GM12865 (cell line): ENCODE measurements around the gene IFNGR2.
"Not testable (repeated sequence)": the region's sequence is repeated elsewhere in the genome, so short reads cannot be mapped to it uniquely, and the experiment has no call there.

ENCODE experiments used
- DNase-seq: peaks from one replicate; pipeline ENCODE4 v3.0.0; 2010; ENCODE audit warnings: low read depth
- H3K4me3 ChIP-seq: 2 replicates; pipeline ENCODE4 v1.5.1; 2011; ENCODE audit warnings: mild to moderate bottlenecking, low read depth, low read length, control low read depth
- CTCF ChIP-seq: IDR thresholded peaks from 2 replicates; pipeline ENCODE4 v1.5.1; 2011; ENCODE audit warnings: low read length, control low read depth, low read depth, inconsistent platforms; ENCODE audit not compliant: insufficient read depth; ENCODE audit errors: missing control alignments

The IFNGR2 gene

GRCh38 chr21:33437140-33437539 is 33.9 kb downstream of the IFNGR2 start:
- H3K4me3 ChIP-seq: no peak overlapping the region
- no peak for TF ChIP-seq CTCF
- no peak for DNase-seq

DNA sequence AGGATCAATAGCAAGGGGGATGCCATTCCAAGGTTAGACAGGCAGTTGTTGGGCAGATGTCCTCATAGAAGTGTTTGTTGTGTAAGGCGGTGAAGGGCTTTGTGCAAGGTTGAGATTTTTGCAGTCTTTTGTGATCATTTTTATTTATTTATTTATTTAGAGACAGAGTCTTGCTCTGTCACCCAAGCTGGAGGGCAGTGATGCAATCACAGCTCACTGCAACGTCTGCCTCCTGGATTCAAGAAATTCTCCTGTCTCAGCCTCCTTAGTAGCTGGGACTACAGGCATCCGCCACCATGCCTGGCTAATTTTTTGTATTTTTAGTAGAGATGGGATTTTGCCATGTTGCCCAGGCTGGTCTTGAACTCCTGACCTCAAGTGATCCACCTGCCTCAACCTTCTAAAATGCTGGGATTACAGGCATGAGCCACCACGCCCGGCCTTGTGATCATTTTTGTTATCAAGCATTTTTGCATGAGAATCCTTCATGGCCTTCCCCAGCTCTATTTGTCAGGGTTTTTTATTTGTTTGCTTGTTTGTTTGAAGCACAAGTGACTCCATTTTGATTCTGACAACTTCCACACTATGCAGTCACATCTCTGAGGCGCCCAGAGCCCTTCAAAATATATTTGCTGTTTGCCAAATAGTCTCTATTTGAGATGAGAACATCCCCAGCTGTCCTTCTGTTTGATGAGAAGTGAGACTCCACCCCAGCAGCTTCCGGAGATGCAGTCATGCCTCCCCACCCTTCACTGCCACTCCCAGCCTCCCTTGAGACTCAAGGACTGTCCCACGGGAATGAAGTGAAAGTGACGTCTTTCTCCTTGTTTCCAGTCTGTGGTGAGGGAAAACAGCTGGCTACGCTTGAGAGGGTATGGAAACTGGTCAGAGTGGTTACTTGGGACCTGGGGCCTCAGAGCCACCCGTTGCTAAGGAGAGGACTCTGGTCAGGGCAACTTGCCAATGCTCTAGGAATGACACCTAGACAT is 38.6 kb downstream of the IFNGR2 start:
- no peak overlapping the region for H3K4me3 ChIP-seq
- peak; percentile 93 for DNase-seq
- TF ChIP-seq CTCF: no peak

- DNase-seq: no peak
- H3K4me3 ChIP-seq: no peak overlapping the region
- TF ChIP-seq CTCF: no peak
Measured at GRCh38 chr21:33443194-33443593, 40.0 kb downstream of the IFNGR2 start.

DNA sequence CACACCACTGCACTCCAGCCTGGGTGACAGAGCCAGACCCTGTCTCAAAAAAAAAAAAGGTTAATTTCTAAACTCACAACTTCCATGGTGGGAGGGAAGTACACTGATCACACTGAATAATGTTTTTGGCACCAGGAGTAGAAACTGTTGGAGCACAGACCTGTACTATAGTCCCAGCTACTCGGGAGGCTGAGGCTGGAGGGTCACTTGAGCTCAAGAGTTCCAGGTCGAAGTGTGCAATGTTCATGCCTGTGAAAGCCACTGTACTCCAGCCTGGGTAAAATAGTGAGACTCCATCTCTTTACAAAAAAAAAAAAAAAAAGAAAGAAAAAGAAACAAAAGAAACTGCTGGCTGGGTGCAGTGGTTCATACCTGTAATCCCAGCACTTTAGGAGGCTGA is 41.3 kb downstream of the IFNGR2 start:
- TF ChIP-seq CTCF: no peak

GRCh38 chr21:33446620-33447019 is 43.4 kb downstream of the IFNGR2 start:
- H3K4me3 ChIP-seq, DNase-seq: not testable (repeated sequence)

More for the DNA sequence above, 41.3 kb downstream of the IFNGR2 start:
- DNase-seq: no peak
- no peak overlapping the region for H3K4me3 ChIP-seq

GRCh38 chr21:33449616-33450015 is 46.4 kb downstream of the IFNGR2 start:
- H3K4me3 ChIP-seq: no peak overlapping the region
- TF ChIP-seq CTCF: no peak
- DNase-seq: no peak

DNA sequence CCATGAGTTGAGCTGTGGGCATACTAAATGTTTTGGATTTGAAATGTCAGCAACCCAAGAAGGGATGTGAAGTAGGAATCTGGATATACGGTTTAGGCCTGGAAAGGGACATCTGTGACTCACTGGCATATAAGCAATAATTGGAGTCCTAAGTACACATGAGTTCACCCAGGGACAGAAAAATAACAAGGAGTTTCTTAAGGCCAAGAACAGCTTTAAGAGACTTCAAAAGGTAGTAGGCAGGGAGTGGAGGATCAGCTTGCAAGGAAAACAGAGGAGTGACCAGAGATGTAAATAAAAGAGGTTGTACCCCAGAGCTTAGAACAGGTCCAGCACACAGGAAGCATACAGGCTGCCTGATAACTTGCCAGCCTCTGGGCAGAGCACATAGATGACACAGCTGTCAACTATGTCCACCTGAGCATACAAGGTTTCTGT is 48.4 kb downstream of the IFNGR2 start:
- no peak overlapping the region for H3K4me3 ChIP-seq
- no peak for DNase-seq
- TF ChIP-seq CTCF: no peak
